Fibroblast of lung (primary cell): Measurements from ENCODE around the gene FAM193A. TPM values are rescaled to one million over a fixed set of nuclear protein-coding genes. Genes with fewer than 3 reads are reported as not detected.
A peak's percentile ranks its signal among the peaks of the same experiment; 100 is the strongest.

Experiments
- DNase-seq, 2 donors: peaks; one replicate each; pipeline versions ENCODE4 v3.0.0 to v3.0.0-alpha.2; 2010; ENCODE audit warnings: low read depth in 2 of 2
- H2AFZ ChIP-seq: 2 replicates; pipeline ENCODE4 v1.5.1; 2012; ENCODE audit warnings: low read length, control low read depth, inconsistent platforms
- H3K27ac ChIP-seq: 2 replicates; pipeline ENCODE4 v1.5.1; 2011; ENCODE audit warnings: low read length, control low read depth; ENCODE audit not compliant: insufficient read depth
- H3K27me3 ChIP-seq: 2 replicates; pipeline ENCODE4 v1.5.1; 2011; ENCODE audit warnings: mild to moderate bottlenecking, low read length; ENCODE audit not compliant: control insufficient read depth, insufficient read depth
- H3K36me3 ChIP-seq: 2 replicates; pipeline ENCODE4 v1.5.1; 2011; ENCODE audit warnings: low read length; ENCODE audit not compliant: control insufficient read depth, insufficient read depth
- H3K4me1 ChIP-seq: 2 replicates; pipeline ENCODE4 v1.5.1; 2011; ENCODE audit warnings: low read length; ENCODE audit not compliant: control insufficient read depth, insufficient read depth; ENCODE audit errors: extremely low read depth
- H3K4me2 ChIP-seq: 2 replicates; pipeline ENCODE4 v1.5.1; 2011; ENCODE audit warnings: low read length, control low read depth; ENCODE audit not compliant: insufficient read depth; ENCODE audit errors: extremely low read depth
- H3K4me3 ChIP-seq, 4 experiments: fragments of 200-600 bp in 1 of 4; sonication (generic) in 1 of 4; replicated peaks in 1 of 4; 2 replicates each; pipeline ENCODE4 v1.5.1; 2011 to 2016; ENCODE audit warnings: low read length in 4 of 4, low read depth in 3 of 4, mild to moderate bottlenecking in 3 of 4, control low read depth in 2 of 4, inconsistent platforms in 1 of 4, mixed read lengths in 1 of 4; ENCODE audit not compliant: insufficient read depth in 1 of 4; ENCODE audit errors: control extremely low read depth in 1 of 4
- H3K79me2 ChIP-seq: 2 replicates; pipeline ENCODE4 v1.5.1; 2012; ENCODE audit warnings: mild to moderate bottlenecking, low read length, inconsistent platforms; ENCODE audit not compliant: control insufficient read depth, insufficient read depth
- H3K9ac ChIP-seq: 2 replicates; pipeline ENCODE4 v1.5.1; 2011; ENCODE audit warnings: mild to moderate bottlenecking, low read length, control low read depth; ENCODE audit not compliant: insufficient read depth
- H3K9me3 ChIP-seq: 2 replicates; pipeline ENCODE4 v1.5.1; 2012; ENCODE audit warnings: low read depth, low read length; ENCODE audit not compliant: control insufficient read depth, insufficient read depth
- H4K20me1 ChIP-seq: 2 replicates; pipeline ENCODE4 v1.5.1; 2011; ENCODE audit warnings: low read length; ENCODE audit not compliant: control insufficient read depth, insufficient read depth; ENCODE audit errors: extremely low read depth
- CTCF ChIP-seq, 2 donors: IDR thresholded peaks in 1 of 2; conservative IDR thresholded peaks in 1 of 2; 1 replicate in 1 of 2; 2 replicates in 1 of 2; pipeline ENCODE4 v1.5.1; 2011 to 2012; ENCODE audit warnings: low read length in 2 of 2, control low read depth in 1 of 2, inconsistent platforms in 1 of 2, low read depth in 1 of 2, mild to moderate bottlenecking in 1 of 2
- EZH2 ChIP-seq: IDR thresholded peaks from 2 replicates; pipeline ENCODE4 v1.5.1; 2012; ENCODE audit warnings: low read length, control low read depth, mild to moderate bottlenecking; ENCODE audit errors: missing control alignments
- polyA plus RNA-seq, 2 donors: library from polyadenylated mRNA; depleted of rRNA in 1 of 2; stranded (reverse) in 1 of 2; unstranded in 1 of 2; fragments of >200 nt; gene quantifications; 2 replicates each; pipeline ENCODE4 v1.2.1, GENCODE V29; 2011 to 2012; ENCODE audit warnings: missing spikeins in 1 of 2
- total RNA-seq: library from RNA; depleted of rRNA; stranded (reverse); fragments of >200 nt; gene quantifications from 2 replicates; pipeline ENCODE4 v1.2.1, GENCODE V29; 2014

Gene FAM193A
- total and polyA plus RNA-seq, 2 donors (not counting 1 experiment from before 2014, with no cell fraction given), result 5.6 to 10.9 TPM

GRCh38 chr4:2596611-2597010 lies 60.2 kb downstream of the FAM193A start:
- no peak for TF ChIP-seq EZH2
- no peak for TF ChIP-seq CTCF (conservative IDR thresholded peaks at IDR 0.05 in 1 of 2, IDR thresholded peaks at IDR 0.05 in 1 of 2; ENCODE audit: low read depth in 1 of 2, low read length in 2 of 2)
- H4K20me1 ChIP-seq, result no peaks in the 10 kb centered on the region
- H3K4me2 ChIP-seq, result no peak overlapping the region
- no peak for DNase-seq
- no peak overlapping the region for H3K4me3 ChIP-seq
- H2AFZ ChIP-seq, result no peak overlapping the region
- H3K27me3 ChIP-seq, result no peaks in the 10 kb centered on the region
- H3K4me1 ChIP-seq, result peaks cover 8% of the 10 kb centered on the region
- no peak overlapping the region for H3K9ac ChIP-seq
- H3K9me3 ChIP-seq, result no peaks in the 10 kb centered on the region
- no peak overlapping the region for H3K27ac ChIP-seq
- H3K36me3 ChIP-seq, result peaks cover 2% of the 10 kb centered on the region
- peaks cover 78% of the 10 kb centered on the region for H3K79me2 ChIP-seq

- peak overlapping the region; percentile 33 for H3K4me2 ChIP-seq
- DNase-seq, result peak in 1 of 2 donors; percentile 18
- peak overlapping the region; percentile 16 for H3K27ac ChIP-seq
- H3K9me3 ChIP-seq, result no peaks in the 10 kb centered on the region
- TF ChIP-seq EZH2 (no peak), CTCF (conservative IDR thresholded peaks at IDR 0.05 in 1 of 2, IDR thresholded peaks at IDR 0.05 in 1 of 2; ENCODE audit: low read depth in 1 of 2, low read length in 2 of 2) (peak in 1 of 2 donors; percentile 13)
- H3K79me2 ChIP-seq, result peaks cover 65% of the 10 kb centered on the region
- peaks cover 2% of the 10 kb centered on the region for H3K36me3 ChIP-seq
- no peaks in the 10 kb centered on the region for H3K27me3 ChIP-seq
- no peak overlapping the region for H3K9ac ChIP-seq
- no peak overlapping the region for H2AFZ ChIP-seq
- H3K4me3 ChIP-seq, result no peak overlapping the region
- peaks cover 8% of the 10 kb centered on the region for H3K4me1 ChIP-seq
- H4K20me1 ChIP-seq, result no peaks in the 10 kb centered on the region
Measured at GRCh38 chr4:2598511-2599303, 62.3 kb downstream of the FAM193A start.

GRCh38 chr4:2599304-2599654 lies 62.8 kb downstream of the FAM193A start:
- no peak overlapping the region for H3K4me2 ChIP-seq
- no peak overlapping the region for H3K4me3 ChIP-seq
- peaks cover 8% of the 10 kb centered on the region for H3K4me1 ChIP-seq
- no peak overlapping the region for H2AFZ ChIP-seq
- no peaks in the 10 kb centered on the region for H3K9me3 ChIP-seq
- DNase-seq, result no peak
- no peak for TF ChIP-seq CTCF (conservative IDR thresholded peaks at IDR 0.05 in 1 of 2, IDR thresholded peaks at IDR 0.05 in 1 of 2; ENCODE audit: low read depth in 1 of 2, low read length in 2 of 2)
- TF ChIP-seq EZH2, result no peak
- H3K27ac ChIP-seq, result no peak overlapping the region
- peaks cover 2% of the 10 kb centered on the region for H3K36me3 ChIP-seq
- H4K20me1 ChIP-seq, result no peaks in the 10 kb centered on the region
- no peaks in the 10 kb centered on the region for H3K27me3 ChIP-seq
- no peak overlapping the region for H3K9ac ChIP-seq
- peaks cover 61% of the 10 kb centered on the region for H3K79me2 ChIP-seq
